ENCODE measurements around the gene KIAA1958.
"Not testable (repeated sequence)": the region's sequence is repeated elsewhere in the genome, so short reads cannot be mapped to it uniquely, and the experiment has no call there.

Gene KIAA1958

DNA sequence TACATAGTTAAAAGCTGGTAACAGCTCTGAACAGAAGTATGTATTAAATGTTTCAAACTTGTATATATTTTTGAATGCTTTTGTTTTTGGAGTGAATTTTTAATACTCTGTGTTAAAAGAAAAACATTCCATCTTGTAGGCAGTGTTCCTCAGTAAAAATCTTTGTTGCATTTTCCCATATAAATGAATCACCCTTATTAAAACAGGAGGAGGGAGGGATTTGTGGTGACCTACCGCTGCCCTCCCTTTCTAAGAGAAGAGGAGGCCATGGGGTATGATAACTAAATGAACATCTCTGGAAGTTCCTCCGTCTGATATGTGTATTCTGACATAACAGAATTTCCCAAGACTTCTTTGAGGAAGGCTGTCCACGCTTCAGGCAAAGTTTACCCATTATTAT lies 177.9 kb downstream of the KIAA1958 start:
- DNase-seq (ENCODE audit: low spot score): no peak

- no peak for DNase-seq (ENCODE audit: low spot score)
Observed at GRCh38 chr9:112665347-112665746, 178.7 kb downstream of the KIAA1958 start.

GRCh38 chr9:112669326-112669725 lies 182.7 kb downstream of the KIAA1958 start:
- DNase-seq (ENCODE audit: low spot score): no peak

- DNase-seq (ENCODE audit: low spot score): no peak
Observed at GRCh38 chr9:112670991-112671625, 184.5 kb downstream of the KIAA1958 start.

DNA sequence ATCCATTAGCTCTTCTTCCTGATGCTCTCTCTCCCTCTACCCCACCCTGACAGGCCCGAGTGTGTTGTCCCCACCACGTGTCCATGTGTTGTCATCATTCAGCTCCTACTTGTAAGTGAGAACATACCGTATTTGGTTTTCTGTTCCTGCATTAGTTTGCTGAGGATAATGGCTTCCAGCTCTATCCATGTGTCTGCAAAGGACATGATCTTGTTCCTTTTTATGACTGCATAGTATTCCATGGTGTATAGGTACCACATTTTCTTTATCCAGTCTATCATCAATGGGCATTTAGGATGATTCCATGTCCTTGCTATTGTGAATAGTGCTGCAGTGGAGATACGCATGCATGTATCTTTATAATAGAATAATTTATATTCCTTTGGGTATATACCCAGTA lies 186.6 kb downstream of the KIAA1958 start:
- not testable (repeated sequence) for DNase-seq (ENCODE audit: low spot score)

DNA sequence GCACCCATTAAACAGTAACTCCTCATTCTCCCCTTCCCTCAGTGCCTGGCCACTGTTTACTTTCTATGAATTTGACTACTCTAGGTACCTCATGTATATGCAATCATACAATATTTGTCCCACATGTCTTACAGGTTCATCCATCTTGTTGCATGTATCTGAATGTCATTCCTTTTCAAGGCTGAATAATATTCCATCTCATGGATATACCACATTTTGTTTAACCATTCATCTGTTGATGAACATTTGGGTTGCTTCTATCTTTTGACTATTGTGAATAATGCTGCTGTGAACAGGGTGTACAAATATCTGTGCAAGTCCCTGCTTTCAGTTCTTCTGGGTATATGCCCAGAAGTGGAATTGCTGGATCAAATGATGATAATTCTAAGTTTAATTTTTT lies 190.4 kb downstream of the KIAA1958 start:
- DNase-seq (ENCODE audit: low spot score): no peak

DNA sequence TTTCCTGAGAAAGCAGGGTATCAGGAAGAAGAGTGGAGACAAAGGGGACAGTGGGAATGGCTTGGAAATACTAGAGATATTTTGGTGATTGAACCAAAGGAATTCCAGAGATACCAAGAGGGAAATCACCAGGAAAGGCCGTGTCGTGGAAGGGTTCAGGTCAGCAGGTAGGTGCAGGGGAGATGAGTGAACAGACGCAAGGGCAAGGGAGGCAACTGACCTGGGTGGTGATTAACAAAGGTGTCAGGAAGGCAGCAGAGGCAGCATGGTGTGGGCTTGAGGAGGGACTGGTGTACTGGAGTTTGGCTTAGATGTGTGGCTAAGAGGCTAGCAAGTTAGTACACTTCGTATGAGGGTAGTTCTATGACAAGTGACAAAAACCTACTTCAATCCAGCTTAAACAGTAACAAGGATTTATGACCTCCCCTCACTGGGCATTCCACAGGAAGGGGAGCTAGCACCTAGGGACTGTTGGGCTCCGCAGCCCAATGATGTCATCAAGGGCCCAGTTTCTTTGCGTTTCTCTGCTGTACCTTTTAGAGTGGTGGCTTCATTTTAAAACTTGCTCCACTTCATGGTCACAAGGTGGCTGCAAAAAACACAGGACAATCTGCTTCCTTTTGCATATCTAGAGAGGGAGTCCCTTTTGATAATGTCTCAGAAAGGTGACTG lies 194.2 kb downstream of the KIAA1958 start:
- DNase-seq (ENCODE audit: low spot score): no peak

DNA sequence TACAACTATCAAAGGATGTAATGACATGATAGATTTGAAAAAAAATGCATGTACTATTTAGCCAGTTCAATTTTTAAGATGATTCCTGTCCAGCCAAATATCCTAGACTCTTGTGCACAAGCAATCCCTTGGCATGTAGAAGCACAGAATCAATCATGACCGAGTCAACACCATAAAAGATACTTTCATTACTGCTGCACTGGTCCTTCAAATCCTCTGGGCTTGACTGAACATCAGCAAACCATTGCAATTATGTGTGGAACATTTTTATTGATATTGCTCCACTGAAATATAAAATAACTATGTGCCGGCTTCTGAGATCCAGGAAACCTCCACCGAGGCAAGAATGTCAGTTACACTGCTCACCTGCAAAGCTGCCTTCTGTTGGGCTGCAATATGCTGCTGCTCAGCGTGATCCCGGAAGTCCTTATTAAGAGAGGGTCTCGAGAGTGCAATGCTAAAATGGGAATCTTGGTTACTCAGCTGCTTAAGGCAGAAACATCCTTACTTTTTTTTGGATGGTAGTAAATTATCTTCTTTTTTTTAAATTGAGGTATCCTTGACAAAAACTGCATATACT lies 202.6 kb downstream of the KIAA1958 start:
- DNase-seq (ENCODE audit: low spot score): no peak

DNA sequence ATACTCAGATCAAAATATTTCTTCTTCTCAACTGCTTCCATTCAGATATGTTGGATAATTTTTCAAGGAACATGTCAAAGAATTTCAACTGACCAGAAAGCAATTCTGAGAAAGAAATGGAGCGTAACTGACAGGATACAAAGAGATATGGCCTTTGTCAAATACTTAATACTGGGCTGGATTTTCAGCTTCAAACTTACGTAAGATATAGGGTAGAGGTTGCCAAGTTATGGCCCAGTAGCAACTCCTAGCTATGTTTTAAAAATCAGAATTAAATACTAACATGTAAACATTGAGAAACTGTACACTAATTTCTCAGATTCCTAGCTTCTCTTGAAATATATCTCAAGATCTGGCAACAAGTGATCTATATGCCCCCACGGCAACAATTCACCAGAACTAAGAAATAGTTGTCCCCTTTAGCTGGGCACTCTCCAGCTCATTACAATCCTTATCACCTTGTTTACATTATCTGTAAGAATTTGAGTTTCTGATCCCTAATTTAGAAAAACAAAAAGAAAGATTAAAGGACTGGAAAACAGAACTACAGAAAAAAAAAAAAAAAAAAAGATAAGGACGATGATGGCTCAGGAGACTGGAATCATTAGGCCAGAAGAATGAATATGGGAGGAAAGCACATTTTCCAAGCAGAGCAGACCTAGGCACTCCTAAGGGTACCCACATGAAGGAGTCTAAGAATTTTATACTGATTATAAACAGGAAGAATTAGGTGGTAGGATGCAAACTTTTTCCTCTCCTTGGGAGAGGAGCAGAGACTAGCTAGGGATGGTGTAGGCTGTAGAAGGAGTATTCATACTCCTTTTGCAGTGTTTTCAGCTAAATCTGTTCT lies 208.3 kb downstream of the KIAA1958 start:
- DNase-seq (ENCODE audit: low spot score): no peak

DNA sequence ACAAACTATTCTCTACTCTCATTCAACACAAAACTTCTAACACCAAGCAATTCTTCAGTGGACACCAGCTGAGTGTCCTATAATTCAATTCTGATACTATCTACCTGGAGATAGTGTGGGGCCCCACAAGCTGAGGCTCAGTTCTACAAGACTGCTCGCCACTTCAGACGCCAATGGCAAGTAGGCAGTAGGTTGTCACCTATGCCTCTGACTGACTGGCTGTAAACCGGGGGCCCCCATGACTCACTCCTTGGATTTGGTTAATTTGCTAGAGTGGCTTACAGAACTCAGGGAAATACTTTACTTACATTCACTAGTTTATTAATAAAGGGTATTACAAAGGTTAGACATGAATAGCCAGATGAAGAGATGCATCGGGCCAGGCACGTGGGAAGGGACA lies 209.8 kb downstream of the KIAA1958 start:
- no peak for DNase-seq (ENCODE audit: low spot score)

DNA sequence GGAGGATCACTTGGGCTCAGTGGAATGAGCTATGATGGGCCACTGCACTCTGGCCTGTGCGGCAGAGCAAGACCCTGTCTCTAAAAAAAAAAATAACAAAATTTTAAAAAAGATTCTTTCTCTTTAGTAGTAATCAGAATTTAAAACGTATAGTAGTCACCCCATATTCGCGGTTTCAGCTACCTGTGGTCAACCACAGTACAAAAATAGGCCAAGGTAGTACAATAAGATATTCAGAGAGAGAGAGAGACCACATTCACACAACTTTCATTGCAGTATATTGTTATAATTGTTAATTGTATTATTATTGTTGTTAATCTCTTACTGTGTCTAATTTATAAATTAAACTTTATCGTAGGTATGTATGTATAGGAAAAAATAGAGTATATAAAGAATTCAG lies 212.6 kb downstream of the KIAA1958 start:
- DNase-seq (ENCODE audit: low spot score): no peak

GRCh38 chr9:112700085-112700484 lies 213.5 kb downstream of the KIAA1958 start:
- DNase-seq (ENCODE audit: low spot score): no peak

DNA sequence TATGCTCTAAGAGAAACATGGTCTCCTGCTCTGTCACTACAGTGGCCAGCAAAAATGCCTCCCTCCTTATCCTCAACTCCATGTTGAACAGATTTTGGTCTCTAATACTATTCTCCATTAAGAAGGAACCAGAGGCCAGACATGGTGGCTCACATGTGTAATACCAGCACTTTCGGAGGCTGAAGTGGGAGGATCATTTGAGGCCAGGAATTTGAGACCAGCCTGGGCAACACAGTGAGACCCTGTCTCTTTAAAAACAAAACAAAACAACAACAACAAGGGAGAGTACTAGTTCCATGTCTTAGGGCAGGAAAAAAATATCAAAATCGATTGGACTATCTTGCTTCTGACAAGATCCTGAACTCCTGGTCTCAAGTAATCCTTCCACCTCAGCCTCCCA lies 216.7 kb downstream of the KIAA1958 start:
- no peak for DNase-seq (ENCODE audit: low spot score)

DNA sequence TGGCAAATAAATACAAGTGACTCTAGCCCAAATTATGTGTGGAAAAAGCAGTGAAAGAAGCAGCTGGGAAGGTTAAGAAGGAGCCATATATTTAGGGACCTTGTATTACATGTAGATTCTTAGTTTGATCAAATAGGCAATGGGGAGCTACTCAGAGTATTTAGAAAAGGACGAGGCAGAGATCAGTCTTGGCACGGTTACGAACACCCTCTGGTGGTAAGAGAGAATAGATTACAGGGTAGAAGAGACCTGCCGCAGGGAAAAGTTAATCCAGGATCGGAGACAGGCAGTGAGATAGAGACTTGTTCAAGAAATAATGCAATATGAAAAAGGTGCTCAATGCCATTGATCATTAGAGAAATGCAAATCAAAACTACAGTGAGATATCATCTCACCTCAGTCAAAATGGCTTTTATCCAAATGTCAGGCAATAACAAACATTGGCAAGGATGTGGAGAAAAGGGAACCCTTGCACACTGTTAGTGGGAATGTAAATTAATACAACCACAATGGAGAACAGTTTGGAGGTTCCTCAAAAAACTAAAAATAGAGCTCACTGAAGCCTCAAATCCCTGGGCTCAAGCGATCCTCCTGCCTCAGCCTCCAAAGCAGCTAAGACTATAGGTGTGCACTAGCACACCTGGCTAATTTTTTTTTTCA lies 219.3 kb downstream of the KIAA1958 start:
- no peak for DNase-seq (ENCODE audit: low spot score)

GRCh38 chr9:112711050-112711689 lies 224.5 kb downstream of the KIAA1958 start:
- DNase-seq (ENCODE audit: low spot score): no peak

- DNase-seq (ENCODE audit: low spot score): no peak
Observed at GRCh38 chr9:112712678-112713077, 226.1 kb downstream of the KIAA1958 start.

- DNase-seq (ENCODE audit: low spot score): peak; percentile 96
Observed at GRCh38 chr9:112717661-112718331, 231.2 kb downstream of the KIAA1958 start, which contains the start of gene INIP. Gene INIP, minus strand, starts transcription at chr9:112718117. Its CDS starts 1,632 bp downstream, at chr9:112716485.

All from hematopoietic multipotent progenitor cell treated with erythropoietin and hydrocortisone succinate and interleukin-3 and kit ligand, for 15 days (in vitro differentiated cells).